HCT116 (cell line): ENCODE results near the gene SUN3. TPM values are rescaled to one million over a fixed set of nuclear protein-coding genes. Genes with fewer than 3 reads are reported as not detected.

Experiments used
- ATAC-seq: fragments of 200-7000 bp; cut with Tn5 transposase; 2 replicates; pipeline ENCODE4 v1.9.1; 2020; ENCODE audit warnings: mild to moderate bottlenecking, moderate library complexity
- BruUV-seq: library from RNA; stranded (reverse); fragments of 400-500 nt; replicated peaks from 2 replicates; lab custom pipeline; 2021; lab: Mats Ljungman, UMichigan
- CTCF ChIA-PET: fragments of 300-600 bp; sonication (Branson Sonifier 250); formaldehyde crosslinking; loops from one replicate; lab custom pipeline; 2021; ENCODE audit warnings: antibody characterized with exemption; lab: Charles Lee
- POLR2A ChIA-PET: fragments of 300-600, 350-600 bp; sonication (Branson Sonifier 250); formaldehyde crosslinking; loops from one replicate; lab custom pipeline; 2021; ENCODE audit warnings: antibody characterized with exemption; lab: Charles Lee
- RAD21 ChIA-PET, 2 experiments: fragments of 300-600 bp; sonication (Branson Sonifier 250); formaldehyde crosslinking; loops; one replicate each; lab custom pipeline; 2023; ENCODE audit warnings: low total read pairs in 2 of 2; ENCODE audit not compliant: uncharacterized antibody in 2 of 2, unreplicated experiment in 2 of 2, low non-redundant PET in 1 of 2; lab: Charles Lee
- DNase-seq: peaks from one replicate; pipeline ENCODE4 v3.0.0-alpha.2; 2010; ENCODE audit warnings: low read depth, low spot score
- H2AFZ ChIP-seq: fragments of 200-600 bp; shearing (Covaris generic), sonication (generic); 2 replicates; pipeline ENCODE4 v1.6.1; 2017; ENCODE audit warnings: low read depth, mixed run types, mixed read lengths, antibody characterized with exemption, low read length; ENCODE audit not compliant: poor library complexity, severe bottlenecking
- H3K27ac ChIP-seq: 2 replicates; pipeline ENCODE4 v1.5.1; 2012; ENCODE audit warnings: low read depth, low read length
- H3K27me3 ChIP-seq: fragments of 200-600 bp; sonication (generic); 2 replicates; pipeline ENCODE4 v1.6.1; 2016; ENCODE audit warnings: mixed run types, low read length, mixed read lengths; ENCODE audit not compliant: insufficient read depth
- H3K36me3 ChIP-seq, 2 experiments: fragments of 200-500 bp in 1 of 2; fragments of 200-600 bp in 1 of 2; sonication (Bioruptor generic) in 1 of 2; sonication (generic) in 1 of 2; 2 replicates each; pipeline versions ENCODE4 v1.5.1 to v1.6.1; 2014 to 2016; ENCODE audit warnings: low read length in 2 of 2, inconsistent platforms in 1 of 2, mixed read lengths in 1 of 2, mixed run types in 1 of 2; ENCODE audit not compliant: insufficient read depth in 2 of 2, control insufficient read depth in 1 of 2
- H3K4me1 ChIP-seq, 2 experiments: fragments of 200-600 bp in 1 of 2; sonication (generic) in 1 of 2; 2 replicates each; pipeline versions ENCODE4 v1.5.1 to v1.6.1; 2012 to 2017; ENCODE audit warnings: low read length in 2 of 2, inconsistent platforms in 1 of 2, mild to moderate bottlenecking in 1 of 2, mixed read lengths in 1 of 2, mixed run types in 1 of 2, moderate library complexity in 1 of 2; ENCODE audit not compliant: insufficient read depth in 2 of 2, control insufficient read depth in 1 of 2
- H3K4me2 ChIP-seq: fragments of 200-600 bp; sonication (generic); 2 replicates; pipeline ENCODE4 v1.6.1; 2017; ENCODE audit warnings: mixed run types, low read length, mixed read lengths
- H3K4me3 ChIP-seq, 2 experiments: fragments of 200-600 bp in 1 of 2; sonication (generic) in 1 of 2; replicated peaks in 1 of 2; 2 replicates each; pipeline ENCODE4 v1.5.1; 2011 to 2016; ENCODE audit warnings: low read length in 2 of 2, control low read depth in 1 of 2, low read depth in 1 of 2, mild to moderate bottlenecking in 1 of 2, mixed read lengths in 1 of 2, mixed run types in 1 of 2
- H3K79me2 ChIP-seq: fragments of 200-600 bp; sonication (generic); 2 replicates; pipeline ENCODE4 v1.6.1; 2017; ENCODE audit warnings: mild to moderate bottlenecking, mixed run types, low read length, moderate library complexity, mixed read lengths; ENCODE audit not compliant: insufficient read depth
- H3K9ac ChIP-seq: fragments of 200-600 bp; sonication (generic); 2 replicates; pipeline ENCODE4 v1.6.1; 2016; ENCODE audit warnings: low read length, mixed read lengths
- H3K9me2 ChIP-seq: fragments of 200-600 bp; sonication (generic), shearing (Covaris generic); 2 replicates; pipeline ENCODE4 v1.6.1; 2017; ENCODE audit warnings: mixed run types, mild to moderate bottlenecking, moderate library complexity; ENCODE audit not compliant: insufficient read depth
- H3K9me3 ChIP-seq, 2 experiments: fragments of 200-500 bp in 1 of 2; fragments of 200-600 bp in 1 of 2; sonication (Bioruptor generic) in 1 of 2; sonication (generic) in 1 of 2; 2 replicates each; pipeline ENCODE4 v1.6.1; 2014 to 2017; ENCODE audit warnings: low read length in 2 of 2, mixed read lengths in 2 of 2, inconsistent platforms in 1 of 2, low read depth in 1 of 2, mild to moderate bottlenecking in 1 of 2, mixed run types in 1 of 2, moderate library complexity in 1 of 2; ENCODE audit not compliant: control insufficient read depth in 1 of 2, insufficient read depth in 1 of 2
- H4K20me1 ChIP-seq: fragments of 200-600 bp; sonication (generic), shearing (Covaris generic); 2 replicates; pipeline ENCODE4 v1.6.1; 2017; ENCODE audit warnings: mixed run types, mild to moderate bottlenecking, moderate library complexity; ENCODE audit not compliant: insufficient read depth
- CEBPB ChIP-seq: IDR thresholded peaks from 2 replicates; pipeline ENCODE4 v1.6.1; 2012; ENCODE audit warnings: low read depth
- EGR1 ChIP-seq: IDR thresholded peaks from 2 replicates; pipeline ENCODE4 v1.6.1; 2012; ENCODE audit warnings: low read depth
- EZH2 ChIP-seq: fragments of 200-600 bp; sonication (generic); IDR thresholded peaks from 2 replicates; pipeline ENCODE4 v1.6.1; 2017; ENCODE audit warnings: antibody characterized with exemption, mixed run types
- EZH2phosphoT487 ChIP-seq: fragments of 200-600 bp; IDR thresholded peaks from 2 replicates; pipeline ENCODE4 v1.6.1; 2018; ENCODE audit warnings: antibody characterized with exemption, borderline replicate concordance
- JUND ChIP-seq: IDR thresholded peaks from 2 replicates; pipeline ENCODE4 v1.6.1; 2012
- POLR2A ChIP-seq: IDR thresholded peaks from 2 replicates; pipeline ENCODE4 v1.7.0; 2011; ENCODE audit warnings: borderline replicate concordance; ENCODE audit not compliant: insufficient read depth, insufficient read length; ENCODE audit errors: extremely low read depth
- REST ChIP-seq: IDR thresholded peaks from 2 replicates; pipeline ENCODE4 v1.6.1; 2012; ENCODE audit warnings: low read depth
- SIN3A ChIP-seq: IDR thresholded peaks from 2 replicates; pipeline ENCODE4 v1.6.1; 2012; ENCODE audit warnings: low read depth
- SP1 ChIP-seq: IDR thresholded peaks from 2 replicates; pipeline ENCODE4 v1.6.1; 2012; ENCODE audit warnings: low read depth
- TCF7L2 ChIP-seq: IDR thresholded peaks from 2 replicates; pipeline ENCODE4 v1.7.0; 2011; ENCODE audit warnings: borderline replicate concordance, inconsistent platforms; ENCODE audit not compliant: insufficient read depth, insufficient read length; ENCODE audit errors: extremely low read depth
- YY1 ChIP-seq: IDR thresholded peaks from 2 replicates; pipeline ENCODE4 v1.6.1; 2011; ENCODE audit warnings: low read length, low read depth, moderate library complexity, mild to moderate bottlenecking; ENCODE audit not compliant: insufficient replicate concordance; ENCODE audit errors: extremely low read depth
- ZNF274 ChIP-seq: fragments of 200-500 bp; sonication (Bioruptor generic); IDR thresholded peaks from 2 replicates; pipeline ENCODE4 v1.6.1; 2014; ENCODE audit warnings: mild to moderate bottlenecking, low read depth, low read length, inconsistent platforms
- intact Hi-C: fragments of 100-400 bp; cut with micrococcal nuclease; formaldehyde crosslinking; loops from 2 replicates; pipeline ENCODE4 v1.10.0; 2022
- total RNA-seq: library from RNA; stranded (reverse); gene quantifications from one replicate; pipeline ENCODE4 v1.2.1, GENCODE V29; 2021; ENCODE audit not compliant: unreplicated experiment
- TF ChIP-seq, protein P1 (sequence below): IDR thresholded peaks from 2 replicates; pipeline ENCODE4 v1.6.1; 2011; ENCODE audit warnings: mild to moderate bottlenecking, low read length, moderate library complexity; ENCODE audit not compliant: insufficient replicate concordance; ENCODE audit errors: extremely low read depth
- TF ChIP-seq, protein P2 (sequence below): IDR thresholded peaks from 2 replicates; pipeline ENCODE4 v1.6.1; 2012

SUN3 gene
- total RNA-seq, 1 experiment from 2014 or later, result 4.5 TPM

GRCh38 chr7:48031111-48031510 is 2.2 kb upstream of the SUN3 start (continued):
- no peak for TF ChIP-seq EZH2
- TF ChIP-seq, protein P1, sequence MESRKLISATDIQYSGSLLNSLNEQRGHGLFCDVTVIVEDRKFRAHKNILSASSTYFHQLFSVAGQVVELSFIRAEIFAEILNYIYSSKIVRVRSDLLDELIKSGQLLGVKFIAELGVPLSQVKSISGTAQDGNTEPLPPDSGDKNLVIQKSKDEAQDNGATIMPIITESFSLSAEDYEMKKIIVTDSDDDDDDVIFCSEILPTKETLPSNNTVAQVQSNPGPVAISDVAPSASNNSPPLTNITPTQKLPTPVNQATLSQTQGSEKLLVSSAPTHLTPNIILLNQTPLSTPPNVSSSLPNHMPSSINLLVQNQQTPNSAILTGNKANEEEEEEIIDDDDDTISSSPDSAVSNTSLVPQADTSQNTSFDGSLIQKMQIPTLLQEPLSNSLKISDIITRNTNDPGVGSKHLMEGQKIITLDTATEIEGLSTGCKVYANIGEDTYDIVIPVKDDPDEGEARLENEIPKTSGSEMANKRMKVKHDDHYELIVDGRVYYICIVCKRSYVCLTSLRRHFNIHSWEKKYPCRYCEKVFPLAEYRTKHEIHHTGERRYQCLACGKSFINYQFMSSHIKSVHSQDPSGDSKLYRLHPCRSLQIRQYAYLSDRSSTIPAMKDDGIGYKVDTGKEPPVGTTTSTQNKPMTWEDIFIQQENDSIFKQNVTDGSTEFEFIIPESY, result no peak

GRCh38 chr7:48025624-48026023 is 3.3 kb downstream of the SUN3 start:
- no peak overlapping the region for H3K4me3 ChIP-seq
- H3K4me2 ChIP-seq, result no peak overlapping the region
- H4K20me1 ChIP-seq, result no peaks in the 10 kb centered on the region
- no peaks in the 10 kb centered on the region for H3K79me2 ChIP-seq
- TF ChIP-seq POLR2A, result no peak
- no peak for TF ChIP-seq EZH2phosphoT487
- TF ChIP-seq JUND, result no peak
- no peak for TF ChIP-seq TCF7L2
- TF ChIP-seq, all 23 proteins: peak for 0
- no peak overlapping the region for H2AFZ ChIP-seq
- ChIA-PET RAD21 (no interaction called here), CTCF (no interaction called here), POLR2A (no interaction called here)
- no peaks in the 10 kb centered on the region for H3K4me1 ChIP-seq
- no peak overlapping the region for H3K9ac ChIP-seq
- no TSS peak for BruUV-seq
- no peak for DNase-seq
- no peaks in the 10 kb centered on the region for H3K9me3 ChIP-seq
- H3K27me3 ChIP-seq, result no peaks in the 10 kb centered on the region
- ATAC-seq, result no peak
- no peak overlapping the region for H3K27ac ChIP-seq
- no peaks in the 10 kb centered on the region for H3K9me2 ChIP-seq
- H3K36me3 ChIP-seq, result no peaks in the 10 kb centered on the region
- intact Hi-C loops, result no loop called here

DNA sequence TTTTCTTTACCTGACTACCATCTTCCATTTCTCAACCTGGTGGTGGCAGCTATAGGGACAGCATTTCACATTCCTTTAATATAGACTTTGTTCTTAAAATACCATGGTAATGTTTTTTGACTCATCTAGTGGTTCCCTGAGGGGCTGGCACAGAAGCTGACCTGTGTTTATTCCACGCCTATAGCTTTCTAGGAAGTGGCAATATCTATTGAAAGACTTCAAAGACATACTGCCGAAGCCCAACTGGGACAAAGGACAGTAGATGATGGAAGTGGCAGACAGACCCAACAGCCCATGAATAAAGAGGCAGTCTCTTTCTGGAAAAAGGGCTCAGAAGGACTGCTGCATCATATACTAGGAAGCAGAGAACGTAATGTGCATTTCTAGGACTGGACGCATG is 11.2 kb downstream of the SUN3 start:
- Histone ChIP-seq H3K4me1 (no peaks in the 10 kb centered on the region), H2AFZ (no peak overlapping the region), H3K27me3 (no peaks in the 10 kb centered on the region), H4K20me1 (no peaks in the 10 kb centered on the region), H3K9me3 (no peaks in the 10 kb centered on the region), H3K27ac (no peak overlapping the region), H3K4me3 (no peak overlapping the region), H3K36me3 (no peaks in the 10 kb centered on the region), H3K79me2 (no peaks in the 10 kb centered on the region), H3K9me2 (no peaks in the 10 kb centered on the region), H3K4me2 (no peak overlapping the region), H3K9ac (no peak overlapping the region)
- ATAC-seq (no peak), DNase-seq (no peak)
- RAD21 ChIA-PET, result no interaction called here
- CTCF ChIA-PET, result no interaction called here
- POLR2A ChIA-PET, result no interaction called here
- no TSS peak for BruUV-seq
- intact Hi-C loops, result no loop called here
- TF ChIP-seq CEBPB, result no peak
- no peak for TF ChIP-seq REST
- no peak for TF ChIP-seq SP1
- TF ChIP-seq, protein P2, sequence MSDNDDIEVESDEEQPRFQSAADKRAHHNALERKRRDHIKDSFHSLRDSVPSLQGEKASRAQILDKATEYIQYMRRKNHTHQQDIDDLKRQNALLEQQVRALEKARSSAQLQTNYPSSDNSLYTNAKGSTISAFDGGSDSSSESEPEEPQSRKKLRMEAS, result no peak
- no peak for TF ChIP-seq EZH2phosphoT487
- TF ChIP-seq YY1, result no peak
- TF ChIP-seq SIN3A, result no peak
- TF ChIP-seq EGR1, result no peak
- TF ChIP-seq ZNF274, result no peak
- TF ChIP-seq JUND, result no peak
